ENCODE data around the gene BRWD1.

GRCh38 chr21:39217356-39218081 lies 95.9 kb downstream of the BRWD1 start:
- TF ChIP-seq TAF1 (IDR thresholded peaks at IDR 0.05; ENCODE audit: low read depth, low read length), result no peak
- no peak for TF ChIP-seq SP1 (IDR thresholded peaks at IDR 0.05; ENCODE audit: low read depth, low read length)
- no peak for TF ChIP-seq CTCF (IDR thresholded peaks at IDR 0.05; ENCODE audit: control extremely low read depth in 1 of 3, insufficient read depth in 1 of 3, low read depth in 1 of 3, low read length in 3 of 3)
- TF ChIP-seq BRCA1 (IDR thresholded peaks at IDR 0.05; ENCODE audit: low read depth, low read length), result no peak
- no peak for TF ChIP-seq POLR2A (IDR thresholded peaks at IDR 0.05; ENCODE audit: control extremely low read depth in 1 of 2, low read depth in 2 of 2, low read length in 2 of 2)
- no peak for TF ChIP-seq JUN (IDR thresholded peaks at IDR 0.05; ENCODE audit: low read depth, low read length)
- TF ChIP-seq JUND (IDR thresholded peaks at IDR 0.05; ENCODE audit: low read length), result no peak
- TF ChIP-seq CHD1 (IDR thresholded peaks at IDR 0.05; ENCODE audit: low read depth, low read length), result no peak
- no peak for TF ChIP-seq HDAC2 (IDR thresholded peaks at IDR 0.05; ENCODE audit: borderline replicate concordance in 1 of 2, low read depth in 2 of 2, low read length in 2 of 2)
- TF ChIP-seq EZH2 (IDR thresholded peaks at IDR 0.05; ENCODE audit: low read depth, low read length, severe bottlenecking), result no peak
- TF ChIP-seq RNF2 (IDR thresholded peaks at IDR 0.05; ENCODE audit: borderline replicate concordance, low read depth, low read length, missing control alignments, poor library complexity, severe bottlenecking), result no peak
- no peak for TF ChIP-seq CEBPB (IDR thresholded peaks at IDR 0.05; ENCODE audit: low read depth, low read length)
- no peak for TF ChIP-seq SRF (IDR thresholded peaks at IDR 0.05; ENCODE audit: low read depth, low read length)

Data from H1 (cell line).